AG09319 (cell line): ENCODE data around the gene FCHO2.
A peak's percentile ranks its signal among the peaks of the same experiment; 100 is the strongest.

Source experiments
- DNase-seq: peaks from one replicate; pipeline ENCODE4 v3.0.0-alpha.2; 2010; ENCODE audit warnings: low read depth; ENCODE audit errors: extremely low read depth
- TF ChIP-seq, protein P1 (sequence below): IDR thresholded peaks from 2 replicates; pipeline ENCODE4 v1.5.1; 2011; ENCODE audit warnings: low read depth, mild to moderate bottlenecking, inconsistent platforms, low read length, moderate library complexity

Gene FCHO2

DNA sequence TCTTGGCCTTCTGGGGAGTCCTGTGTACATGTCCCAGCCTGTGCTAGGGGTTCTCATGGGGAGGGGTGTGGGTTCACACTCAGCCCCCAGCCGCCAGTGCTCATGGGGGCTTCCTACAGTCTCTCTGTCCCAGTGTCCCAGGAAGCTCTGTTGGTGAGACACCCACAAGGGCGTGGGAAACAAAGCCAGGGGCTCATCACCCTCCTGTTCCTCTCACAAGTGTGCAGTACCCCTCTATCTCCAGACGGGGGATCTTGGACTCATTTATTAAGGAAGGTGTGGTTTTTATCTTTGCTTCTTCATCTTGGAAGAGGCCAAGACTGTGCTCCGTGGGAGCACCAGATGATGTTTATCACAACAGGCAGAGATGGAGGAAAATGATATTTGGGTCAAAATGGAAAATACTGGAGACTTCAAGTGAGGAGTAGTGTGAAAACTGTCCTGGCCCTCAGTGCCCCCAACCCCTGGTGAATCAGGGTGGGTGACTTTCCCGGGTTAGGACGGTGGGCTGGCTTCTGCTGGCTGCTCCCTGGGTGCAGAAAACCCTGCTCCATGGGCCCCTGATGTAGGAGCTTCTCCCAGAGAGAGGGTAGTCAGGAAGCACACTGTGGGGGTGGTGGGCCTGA, 179.7 kb downstream of the FCHO2 start:
- TF ChIP-seq, protein P1, sequence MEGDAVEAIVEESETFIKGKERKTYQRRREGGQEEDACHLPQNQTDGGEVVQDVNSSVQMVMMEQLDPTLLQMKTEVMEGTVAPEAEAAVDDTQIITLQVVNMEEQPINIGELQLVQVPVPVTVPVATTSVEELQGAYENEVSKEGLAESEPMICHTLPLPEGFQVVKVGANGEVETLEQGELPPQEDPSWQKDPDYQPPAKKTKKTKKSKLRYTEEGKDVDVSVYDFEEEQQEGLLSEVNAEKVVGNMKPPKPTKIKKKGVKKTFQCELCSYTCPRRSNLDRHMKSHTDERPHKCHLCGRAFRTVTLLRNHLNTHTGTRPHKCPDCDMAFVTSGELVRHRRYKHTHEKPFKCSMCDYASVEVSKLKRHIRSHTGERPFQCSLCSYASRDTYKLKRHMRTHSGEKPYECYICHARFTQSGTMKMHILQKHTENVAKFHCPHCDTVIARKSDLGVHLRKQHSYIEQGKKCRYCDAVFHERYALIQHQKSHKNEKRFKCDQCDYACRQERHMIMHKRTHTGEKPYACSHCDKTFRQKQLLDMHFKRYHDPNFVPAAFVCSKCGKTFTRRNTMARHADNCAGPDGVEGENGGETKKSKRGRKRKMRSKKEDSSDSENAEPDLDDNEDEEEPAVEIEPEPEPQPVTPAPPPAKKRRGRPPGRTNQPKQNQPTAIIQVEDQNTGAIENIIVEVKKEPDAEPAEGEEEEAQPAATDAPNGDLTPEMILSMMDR: peak; percentile 54
- peak; percentile 5 for DNase-seq

DNA sequence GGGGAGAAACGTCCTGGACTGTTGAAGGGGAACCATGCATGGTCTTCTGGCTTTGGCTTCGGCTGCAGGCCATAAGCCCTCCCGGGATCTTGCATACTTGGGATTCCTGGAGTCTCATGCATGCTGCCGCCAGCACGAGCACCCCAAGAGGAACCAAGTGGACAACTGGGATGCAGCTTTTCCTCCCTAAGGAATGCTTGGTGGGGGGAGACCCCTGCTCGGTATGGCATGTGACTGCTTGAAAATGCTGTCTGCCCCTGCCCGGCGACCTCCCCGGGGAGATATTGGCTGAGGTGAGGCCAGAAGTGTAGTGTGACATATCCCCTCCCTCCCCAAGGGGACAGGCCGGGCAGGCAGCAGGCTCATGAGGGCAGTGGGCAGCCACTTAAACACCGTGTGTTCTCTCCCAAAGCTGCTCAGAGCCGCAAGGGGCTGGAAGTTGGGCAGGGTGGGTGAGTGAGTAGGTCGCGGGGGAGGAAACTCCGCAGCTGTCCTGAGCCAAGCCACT, 180.3 kb downstream of the FCHO2 start:
- TF ChIP-seq, protein P1: no peak
- DNase-seq: no peak

DNA sequence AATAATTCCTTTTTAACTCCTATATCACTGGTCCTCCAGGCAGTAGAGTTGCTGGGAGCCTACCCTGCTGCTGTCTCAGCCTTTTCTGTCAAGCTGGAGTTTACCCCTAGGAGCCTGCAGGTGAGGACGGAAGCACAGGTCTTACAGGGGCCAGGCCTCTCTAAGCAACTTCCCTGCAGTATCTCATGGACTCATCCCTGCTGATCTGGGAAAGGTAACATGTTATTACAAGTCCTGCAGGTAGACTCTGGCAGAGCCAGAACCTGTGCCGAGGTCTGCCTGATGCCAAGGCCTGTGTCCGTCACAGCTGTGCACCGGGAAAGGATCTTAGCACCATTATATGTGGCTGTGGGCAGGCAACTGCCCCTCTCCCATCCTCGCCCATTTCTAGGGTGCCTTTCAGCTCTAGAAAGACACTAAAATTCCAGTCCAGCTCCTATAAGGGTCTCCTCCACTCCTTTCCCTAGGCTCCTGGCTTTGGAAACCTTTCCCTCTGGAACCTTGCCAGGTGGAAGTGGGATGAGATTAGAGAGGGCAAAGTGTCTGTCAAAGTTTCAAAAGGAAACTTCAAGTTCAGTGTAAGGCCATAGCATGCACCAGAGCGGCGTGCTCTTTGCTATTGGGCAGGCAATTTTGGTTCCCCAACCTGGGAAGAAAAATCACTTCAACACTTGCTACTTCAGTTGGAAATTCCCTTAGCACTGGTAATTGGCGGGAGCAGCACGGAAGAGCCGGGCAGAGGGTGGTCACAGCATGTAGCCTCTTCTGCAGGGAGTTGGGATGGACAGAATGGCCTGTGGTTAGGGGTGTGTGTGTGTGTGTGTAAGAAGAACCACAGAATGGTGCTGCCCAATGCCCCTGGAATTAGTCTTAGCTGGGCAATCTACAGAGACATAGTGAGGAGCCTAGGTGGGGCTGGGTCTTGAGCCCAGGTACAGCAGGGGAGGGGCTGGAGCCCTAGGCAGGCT, 182.0 kb downstream of the FCHO2 start:
- no peak for DNase-seq
- TF ChIP-seq, protein P1: no peak

DNA sequence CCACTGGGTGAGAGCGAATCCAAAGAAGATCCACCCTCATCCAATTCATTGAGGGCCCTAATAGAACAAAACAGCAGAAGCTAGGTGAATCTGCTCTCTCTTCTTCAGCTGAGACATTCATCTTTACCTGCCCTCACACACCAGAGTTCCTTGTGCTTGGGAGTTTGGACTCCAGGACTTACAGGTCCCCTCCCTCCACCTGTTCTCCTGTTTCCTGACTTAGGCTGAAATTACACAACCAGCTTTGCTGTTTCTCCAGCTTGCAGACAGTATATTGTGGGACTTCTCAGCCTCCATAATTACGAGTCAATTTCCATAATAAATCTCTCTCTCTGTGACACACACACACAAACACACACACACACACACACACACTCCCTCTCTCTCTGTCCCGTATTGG, 183.6 kb downstream of the FCHO2 start:
- DNase-seq: no peak
- TF ChIP-seq, protein P1: no peak
